ENCODE results near the gene EMSY. TPM values are rescaled to one million over a fixed set of nuclear protein-coding genes. Genes with fewer than 3 reads are reported as not detected.

Gene EMSY
- total and polyA plus RNA-seq, 10 donors, result 3.8 to 81.8 (median 32.1) TPM

- TF ChIP-seq POLR2AphosphoS5 (IDR thresholded peaks at IDR 0.05), result no peak
- no peak for TF ChIP-seq POLR2A (IDR thresholded peaks at IDR 0.05)
- TF ChIP-seq, protein P1, sequence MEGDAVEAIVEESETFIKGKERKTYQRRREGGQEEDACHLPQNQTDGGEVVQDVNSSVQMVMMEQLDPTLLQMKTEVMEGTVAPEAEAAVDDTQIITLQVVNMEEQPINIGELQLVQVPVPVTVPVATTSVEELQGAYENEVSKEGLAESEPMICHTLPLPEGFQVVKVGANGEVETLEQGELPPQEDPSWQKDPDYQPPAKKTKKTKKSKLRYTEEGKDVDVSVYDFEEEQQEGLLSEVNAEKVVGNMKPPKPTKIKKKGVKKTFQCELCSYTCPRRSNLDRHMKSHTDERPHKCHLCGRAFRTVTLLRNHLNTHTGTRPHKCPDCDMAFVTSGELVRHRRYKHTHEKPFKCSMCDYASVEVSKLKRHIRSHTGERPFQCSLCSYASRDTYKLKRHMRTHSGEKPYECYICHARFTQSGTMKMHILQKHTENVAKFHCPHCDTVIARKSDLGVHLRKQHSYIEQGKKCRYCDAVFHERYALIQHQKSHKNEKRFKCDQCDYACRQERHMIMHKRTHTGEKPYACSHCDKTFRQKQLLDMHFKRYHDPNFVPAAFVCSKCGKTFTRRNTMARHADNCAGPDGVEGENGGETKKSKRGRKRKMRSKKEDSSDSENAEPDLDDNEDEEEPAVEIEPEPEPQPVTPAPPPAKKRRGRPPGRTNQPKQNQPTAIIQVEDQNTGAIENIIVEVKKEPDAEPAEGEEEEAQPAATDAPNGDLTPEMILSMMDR (IDR thresholded peaks at IDR 0.05 in 8 of 11, conservative IDR thresholded peaks at IDR 0.05 in 3 of 11), result no peak
- Histone ChIP-seq H3K9me3 (peaks cover 0 to 15% (median 12%) of the 10 kb centered on the region in 8 donors), H3K4me3 (no peak overlapping the region), H3K4me1 (no peaks in the 10 kb centered on the region), H3K36me3 (peaks cover 0 to 58% (median 19%) of the 10 kb centered on the region in 6 donors), H3K27ac (no peak overlapping the region), H3K27me3 (replicated peaks in 1 of 7) (no peaks in the 10 kb centered on the region)
- DNase-seq, result no peak
- intact Hi-C loops (cut with DNase I; ENCODE audit: low total_unique reads), result no loop called here
- WGBS, 5 donors, result 93 to 97% (median 96%) methylated on average over 5 of the region's 5 CpGs
Observed at GRCh38 chr11:76501526-76502202, 56.8 kb downstream of the EMSY start.

- no peak overlapping the region for H3K27ac ChIP-seq
- no peak for DNase-seq
- 94 to 97% (median 95%) methylated on average over 2 of the region's 2 CpGs for WGBS, 5 donors
- H3K27me3 ChIP-seq (replicated peaks in 1 of 7), result no peaks in the 10 kb centered on the region
- intact Hi-C loops (cut with DNase I; ENCODE audit: low total_unique reads), result no loop called here
- peaks cover 0 to 28% (median 2%) of the 10 kb centered on the region in 6 donors for H3K36me3 ChIP-seq
- no peak overlapping the region for H3K4me3 ChIP-seq
- TF ChIP-seq, protein P1 (IDR thresholded peaks at IDR 0.05 in 8 of 11, conservative IDR thresholded peaks at IDR 0.05 in 3 of 11), result no peak
- TF ChIP-seq POLR2A (IDR thresholded peaks at IDR 0.05) (no peak), POLR2AphosphoS5 (IDR thresholded peaks at IDR 0.05) (no peak)
- peaks cover 0 to 4% (median under 1%) of the 10 kb centered on the region in 8 donors for H3K9me3 ChIP-seq
- peaks cover 0 to 6% (median 0%) of the 10 kb centered on the region in 6 donors for H3K4me1 ChIP-seq
Observed at GRCh38 chr11:76506833-76507232, 62.0 kb downstream of the EMSY start.

DNA sequence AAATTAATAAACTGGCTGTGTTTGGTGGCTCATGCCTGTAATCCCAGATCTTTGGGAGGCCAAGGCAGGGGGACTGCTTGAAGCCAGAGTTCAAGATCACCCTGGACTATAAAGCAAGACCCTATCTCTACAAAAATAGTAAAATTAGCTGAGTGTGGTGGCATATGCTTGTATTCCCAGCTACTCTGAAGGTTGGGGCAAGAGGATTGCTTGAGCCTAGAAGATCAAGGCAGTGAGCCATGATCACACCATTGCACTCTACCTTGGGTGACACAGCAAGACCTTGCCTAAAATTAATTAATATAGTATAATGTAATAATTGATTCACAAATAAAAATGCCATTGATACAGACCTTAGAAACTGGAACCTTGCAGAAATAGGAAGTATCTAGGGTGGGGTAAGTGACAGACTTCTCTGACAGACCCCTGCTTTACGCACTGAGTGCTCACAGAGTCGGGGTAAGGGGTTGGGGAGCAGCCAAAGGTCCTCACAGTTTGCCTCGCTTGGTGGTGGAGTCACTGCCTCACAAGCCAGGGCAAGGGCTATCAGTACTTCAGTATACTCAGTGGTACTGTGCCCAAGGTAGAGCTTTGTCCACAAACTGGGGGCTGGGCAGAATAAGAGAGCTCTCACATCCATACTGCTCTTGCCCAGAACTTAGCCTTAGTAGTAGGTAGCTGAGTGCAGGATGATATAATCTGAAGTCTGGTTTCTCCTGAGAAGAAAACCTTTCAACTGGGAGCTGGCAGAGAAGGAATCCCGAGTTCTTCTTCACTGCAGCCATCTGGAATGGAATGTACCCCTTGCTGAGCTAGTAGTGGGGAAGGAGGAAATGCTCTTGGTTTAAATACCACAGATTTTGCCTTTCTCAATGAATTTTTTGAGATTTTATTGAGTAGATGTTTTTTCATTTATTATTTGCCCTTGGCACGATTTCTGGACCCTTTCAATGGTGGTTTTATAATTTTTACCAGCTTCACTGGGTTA, 65.5 kb downstream of the EMSY start:
- Histone ChIP-seq H3K4me1 (peaks cover 0 to 12% (median 0%) of the 10 kb centered on the region in 6 donors), H3K27me3 (replicated peaks in 1 of 7) (no peaks in the 10 kb centered on the region), H3K36me3 (peaks cover 0 to 38% (median 2%) of the 10 kb centered on the region in 6 donors), H3K9me3 (no peaks in the 10 kb centered on the region), H3K27ac (no peak overlapping the region), H3K4me3 (no peak overlapping the region)
- no peak for DNase-seq
- no peak for TF ChIP-seq POLR2A (IDR thresholded peaks at IDR 0.05)
- 85 to 92% (median 87%) methylated on average over 5 of the region's 5 CpGs for whole genome bisulfite sequencing, 5 donors
- intact Hi-C loops (cut with DNase I; ENCODE audit: low total_unique reads), result no loop called here

- no peak for DNase-seq
Observed at GRCh38 chr11:76512851-76513653, 68.2 kb downstream of the EMSY start.

More at GRCh38 chr11:76512851-76513653, 68.2 kb downstream of the EMSY start:
- Histone ChIP-seq H3K4me3 (no peak overlapping the region), H3K4me1 (peaks cover 0 to 12% (median 0%) of the 10 kb centered on the region in 6 donors), H3K36me3 (peaks cover 0 to 60% (median 5%) of the 10 kb centered on the region in 6 donors), H3K9me3 (no peaks in the 10 kb centered on the region), H3K27ac (peak overlapping the region in 1 of 8 donors; percentile 22), H3K27me3 (replicated peaks in 1 of 7) (no peaks in the 10 kb centered on the region)
- TF ChIP-seq POLR2A (IDR thresholded peaks at IDR 0.05), result no peak
- TF ChIP-seq, protein P1 (IDR thresholded peaks at IDR 0.05 in 8 of 11, conservative IDR thresholded peaks at IDR 0.05 in 3 of 11), result peak in 5 of 11 experiments; percentile 9 to 31 (median 14)
- intact Hi-C loops (cut with DNase I; ENCODE audit: low total_unique reads), result no loop called here
- WGBS, 5 donors, result 74 to 95% (median 84%) methylated on average over 1 of the region's 1 CpG

All from spleen (tissue), 11 donors.